ENCODE data around the gene BCL2A1. TPM values are rescaled to one million over a fixed set of nuclear protein-coding genes. Genes with fewer than 3 reads are reported as not detected.
"Not testable (repeated sequence)": the region's sequence is repeated elsewhere in the genome, so short reads cannot be mapped to it uniquely, and the experiment has no call there.

Gene BCL2A1
- 10 to 100 TPM in 1 of 10 donors, 1 to 10 TPM in 1, under 1 TPM in 6, not detected in 2; 0.30 to 11.1 (median 0.67) TPM for total RNA-seq
- 1 to 10 TPM in 1 of 2 donors, under 1 TPM in 1; 0.37 to 1.0 TPM for polyA plus RNA-seq
- long read RNA-seq, donor 1, result 0 reads
- long read RNA-seq, donor 2, result 0 reads
- long read RNA-seq, donor 3, result 0 reads

DNA sequence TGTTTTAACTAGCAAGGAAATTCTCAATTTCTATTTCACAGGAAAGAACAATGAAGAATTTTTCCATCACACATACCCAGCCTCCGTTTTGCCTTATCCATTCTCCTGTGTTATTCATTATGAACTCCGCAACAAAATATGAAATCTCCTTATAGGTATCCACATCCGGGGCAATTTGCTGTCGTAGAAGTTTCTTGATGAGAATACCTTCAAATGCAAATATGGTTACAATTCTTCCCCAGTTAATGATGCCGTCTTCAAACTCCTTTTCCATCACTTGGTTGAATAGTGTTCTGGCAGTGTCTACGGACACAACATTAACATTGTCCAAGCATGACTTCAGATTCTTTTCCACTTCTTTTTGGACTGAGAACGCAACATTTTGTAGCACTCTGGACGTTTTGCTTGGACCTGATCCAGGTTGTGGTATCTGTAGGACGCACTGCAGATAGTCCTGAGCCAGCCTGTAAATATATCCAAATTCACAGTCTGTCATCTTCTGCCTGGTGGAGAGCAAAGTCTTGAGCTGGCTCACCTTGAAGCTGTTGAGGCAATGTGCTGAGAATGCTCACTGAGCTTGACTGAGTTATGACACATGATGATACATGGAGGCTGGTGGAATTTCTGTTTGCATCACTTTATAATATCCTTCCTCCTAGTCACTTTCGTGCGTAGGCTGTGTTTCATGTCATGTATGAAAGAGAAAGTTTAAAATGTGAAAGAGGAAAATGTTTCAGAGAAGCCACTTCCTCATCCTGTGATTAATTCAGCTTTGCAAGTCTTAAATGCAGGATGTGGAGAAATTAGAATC, at the start of gene BCL2A1:
BCL2A1 (minus strand) TSS at position 573 of the 811 bp plus-strand sequence; CDS start at position 496, 77 bp downstream.
- no peaks in the 10 kb centered on the region for H3K36me3 ChIP-seq
- peak; percentile 33 to 73 (median 58) for ATAC-seq
- intact Hi-C loops (cut with DNase I), result no loop called here
- peak within 1 kb of the TSS in 4 of 10 donors; percentile 1 to 53 (median 15) for H3K4me3 ChIP-seq
- H3K4me1 ChIP-seq, result peaks cover 0 to 54% (median 0%) of the 10 kb centered on the region in 9 donors
- DNase-seq, result no peak
- 40 to 50% methylated on average over 11 of the region's 11 CpGs for WGBS, 2 donors
- TF ChIP-seq, protein P1, sequence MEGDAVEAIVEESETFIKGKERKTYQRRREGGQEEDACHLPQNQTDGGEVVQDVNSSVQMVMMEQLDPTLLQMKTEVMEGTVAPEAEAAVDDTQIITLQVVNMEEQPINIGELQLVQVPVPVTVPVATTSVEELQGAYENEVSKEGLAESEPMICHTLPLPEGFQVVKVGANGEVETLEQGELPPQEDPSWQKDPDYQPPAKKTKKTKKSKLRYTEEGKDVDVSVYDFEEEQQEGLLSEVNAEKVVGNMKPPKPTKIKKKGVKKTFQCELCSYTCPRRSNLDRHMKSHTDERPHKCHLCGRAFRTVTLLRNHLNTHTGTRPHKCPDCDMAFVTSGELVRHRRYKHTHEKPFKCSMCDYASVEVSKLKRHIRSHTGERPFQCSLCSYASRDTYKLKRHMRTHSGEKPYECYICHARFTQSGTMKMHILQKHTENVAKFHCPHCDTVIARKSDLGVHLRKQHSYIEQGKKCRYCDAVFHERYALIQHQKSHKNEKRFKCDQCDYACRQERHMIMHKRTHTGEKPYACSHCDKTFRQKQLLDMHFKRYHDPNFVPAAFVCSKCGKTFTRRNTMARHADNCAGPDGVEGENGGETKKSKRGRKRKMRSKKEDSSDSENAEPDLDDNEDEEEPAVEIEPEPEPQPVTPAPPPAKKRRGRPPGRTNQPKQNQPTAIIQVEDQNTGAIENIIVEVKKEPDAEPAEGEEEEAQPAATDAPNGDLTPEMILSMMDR (IDR thresholded peaks at IDR 0.05), result no peak
- no peaks in the 10 kb centered on the region for H3K9me3 ChIP-seq
- peak within 1 kb of the TSS in 3 of 10 donors; percentile 22 to 86 (median 62) for H3K27ac ChIP-seq
- peaks cover 0 to 9% (median 0%) of the 10 kb centered on the region in 7 donors for H3K27me3 ChIP-seq

GRCh38 chr15:80020731-80021130, 49.7 kb upstream of the BCL2A1 start:
- no peaks in the 10 kb centered on the region for H3K4me1 ChIP-seq

DNA sequence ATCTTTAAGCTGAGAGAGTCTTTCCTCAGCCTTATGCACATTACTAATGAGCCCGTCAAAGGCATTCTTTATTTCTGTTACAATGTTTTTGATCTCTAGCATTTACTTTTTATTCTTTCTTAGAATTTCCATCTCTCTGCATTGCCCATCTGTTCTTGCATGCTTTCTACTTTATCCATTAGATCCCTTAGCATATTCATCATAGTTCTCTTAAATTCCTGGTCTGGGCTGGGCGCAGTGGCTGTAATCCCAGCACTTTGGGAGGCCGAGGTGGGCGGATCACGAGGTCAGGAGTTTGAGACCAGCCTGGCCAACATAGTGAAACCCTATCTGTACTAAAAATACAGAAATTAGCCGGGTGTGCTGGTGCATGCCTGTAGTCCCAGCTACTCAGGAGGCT, 49.2 kb upstream of the BCL2A1 start:
- intact Hi-C loops (cut with DNase I); ATAC-seq: not testable (repeated sequence)
- whole genome bisulfite sequencing, 2 donors, result 89 to 93% methylated on average over 6 of the region's 6 CpGs

More at GRCh38 chr15:80020731-80021130, 49.7 kb upstream of the BCL2A1 start:
- intact Hi-C loops (cut with DNase I), result no loop called here
- DNase-seq (no peak), ATAC-seq (no peak)
- Histone ChIP-seq H3K4me3 (no peak overlapping the region), H3K36me3 (no peaks in the 10 kb centered on the region), H3K27ac (no peak overlapping the region), H3K27me3 (peaks cover 0 to 2% (median 0%) of the 10 kb centered on the region in 7 donors), H3K9me3 (no peaks in the 10 kb centered on the region)
- TF ChIP-seq, protein P1 (IDR thresholded peaks at IDR 0.05), result no peak
- whole genome bisulfite sequencing, 2 donors, result 80 to 84% methylated on average over 3 of the region's 3 CpGs

DNA sequence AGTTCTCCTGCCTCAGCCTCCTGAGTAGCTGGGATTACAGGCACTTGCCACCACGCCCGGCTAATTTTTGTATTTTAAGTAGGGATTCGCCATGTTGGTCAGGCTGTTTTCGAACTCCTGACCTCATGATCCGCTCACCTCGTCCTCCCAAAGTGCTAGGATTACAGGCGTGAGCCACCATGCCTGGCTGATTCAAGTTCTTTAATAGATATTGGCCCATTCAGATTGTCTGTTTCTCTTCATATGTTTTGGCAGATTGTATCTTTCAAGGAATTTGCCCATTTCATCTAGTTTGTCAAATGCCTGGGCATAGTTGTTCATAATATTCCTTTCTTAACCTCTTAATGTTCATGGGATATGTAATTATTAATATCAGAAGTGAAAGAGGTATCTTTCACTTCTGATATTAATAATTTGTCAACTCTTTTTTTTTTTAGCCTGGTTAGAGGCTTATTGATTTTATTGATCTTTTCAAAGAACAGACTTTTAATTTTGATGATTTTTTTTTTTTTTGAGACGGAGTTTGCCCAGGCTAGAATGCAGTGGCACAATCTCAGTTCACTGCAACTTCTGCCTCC, 48.3 kb upstream of the BCL2A1 start:
- Histone ChIP-seq H3K9me3 (peaks cover 0 to 6% (median 0%) of the 10 kb centered on the region in 11 donors), H3K36me3 (no peaks in the 10 kb centered on the region), H3K27me3 (peaks cover 0 to 2% (median 0%) of the 10 kb centered on the region in 7 donors), H3K4me3 (no peak overlapping the region), H3K4me1 (no peaks in the 10 kb centered on the region), H3K27ac (no peak overlapping the region)
- intact Hi-C loops (cut with DNase I), result no loop called here
- no peak for DNase-seq
- no peak for ATAC-seq
- TF ChIP-seq, protein P1 (IDR thresholded peaks at IDR 0.05), result no peak
- WGBS, 2 donors, result 94 to 97% methylated on average over 8 of the region's 8 CpGs

More for the DNA sequence above, 49.2 kb upstream of the BCL2A1 start:
- H3K36me3 ChIP-seq, H3K9me3 ChIP-seq, H3K4me1 ChIP-seq, H3K27ac ChIP-seq, H3K27me3 ChIP-seq, H3K4me3 ChIP-seq, DNase-seq: not testable (repeated sequence)

DNA sequence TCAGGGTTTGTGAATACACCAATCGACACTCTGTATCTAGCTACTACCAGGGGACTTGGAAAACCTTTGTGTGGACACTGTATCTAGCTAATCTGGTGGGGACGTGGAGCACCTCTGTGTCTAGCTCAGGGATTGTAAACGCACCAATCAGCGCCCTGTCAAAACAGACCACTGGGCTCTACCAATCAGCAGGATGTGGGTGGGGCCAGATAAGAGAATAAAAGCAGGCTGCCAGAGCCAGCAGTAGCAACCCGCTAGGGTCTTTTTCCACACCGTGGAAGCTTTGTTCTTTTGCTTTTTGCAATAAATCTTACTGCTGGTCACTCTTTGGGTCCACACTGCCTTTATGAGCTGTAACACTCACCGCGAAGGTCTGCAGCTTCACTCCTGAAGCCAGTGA, 46.1 kb upstream of the BCL2A1 start:
- H3K36me3 ChIP-seq; H3K4me3 ChIP-seq; H3K27ac ChIP-seq; H3K4me1 ChIP-seq; ATAC-seq; intact Hi-C loops (cut with DNase I); H3K27me3 ChIP-seq; H3K9me3 ChIP-seq; DNase-seq: not testable (repeated sequence)
- WGBS, 2 donors, result 75 to 78% methylated on average over 8 of the region's 8 CpGs

- ATAC-seq; H3K36me3 ChIP-seq; H3K4me3 ChIP-seq; H3K27me3 ChIP-seq; DNase-seq; intact Hi-C loops (cut with DNase I); H3K9me3 ChIP-seq; H3K27ac ChIP-seq; H3K4me1 ChIP-seq: not testable (repeated sequence)
- WGBS, 2 donors, result 98% methylated on average over 27 of the region's 27 CpGs
Measured at GRCh38 chr15:80016506-80016905, 45.5 kb upstream of the BCL2A1 start.

Measured in heart right ventricle (tissue), 16 donors.